Medulla oblongata (tissue), 1 donor: Measurements from ENCODE around the gene KIZ.

ENCODE experiments used
- DNase-seq: peaks from one replicate; pipeline ENCODE4 v3.0.0-alpha.2; 2015; ENCODE audit errors: extremely low spot score

KIZ gene

DNA sequence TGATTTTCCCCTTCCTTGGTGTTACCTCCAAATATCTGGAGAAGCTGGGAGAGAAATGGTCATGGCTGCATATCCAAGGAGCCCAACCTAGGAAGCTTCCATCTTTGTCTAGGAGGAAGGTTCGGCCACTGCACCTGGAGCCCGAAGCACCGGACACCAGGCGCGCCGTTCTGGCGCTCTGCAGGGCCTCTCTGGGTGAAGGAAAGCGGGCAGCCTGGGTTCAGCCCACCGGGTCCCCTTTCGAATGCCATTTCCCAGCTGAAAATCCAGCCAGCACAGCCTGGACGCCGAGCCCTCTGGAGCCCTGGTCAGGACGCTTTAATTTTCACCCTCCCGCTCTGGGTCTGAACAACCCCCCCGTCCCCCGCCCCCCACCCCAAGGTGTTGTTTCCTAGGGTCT is 21.0 kb upstream of the KIZ start:
- no peak for DNase-seq

DNA sequence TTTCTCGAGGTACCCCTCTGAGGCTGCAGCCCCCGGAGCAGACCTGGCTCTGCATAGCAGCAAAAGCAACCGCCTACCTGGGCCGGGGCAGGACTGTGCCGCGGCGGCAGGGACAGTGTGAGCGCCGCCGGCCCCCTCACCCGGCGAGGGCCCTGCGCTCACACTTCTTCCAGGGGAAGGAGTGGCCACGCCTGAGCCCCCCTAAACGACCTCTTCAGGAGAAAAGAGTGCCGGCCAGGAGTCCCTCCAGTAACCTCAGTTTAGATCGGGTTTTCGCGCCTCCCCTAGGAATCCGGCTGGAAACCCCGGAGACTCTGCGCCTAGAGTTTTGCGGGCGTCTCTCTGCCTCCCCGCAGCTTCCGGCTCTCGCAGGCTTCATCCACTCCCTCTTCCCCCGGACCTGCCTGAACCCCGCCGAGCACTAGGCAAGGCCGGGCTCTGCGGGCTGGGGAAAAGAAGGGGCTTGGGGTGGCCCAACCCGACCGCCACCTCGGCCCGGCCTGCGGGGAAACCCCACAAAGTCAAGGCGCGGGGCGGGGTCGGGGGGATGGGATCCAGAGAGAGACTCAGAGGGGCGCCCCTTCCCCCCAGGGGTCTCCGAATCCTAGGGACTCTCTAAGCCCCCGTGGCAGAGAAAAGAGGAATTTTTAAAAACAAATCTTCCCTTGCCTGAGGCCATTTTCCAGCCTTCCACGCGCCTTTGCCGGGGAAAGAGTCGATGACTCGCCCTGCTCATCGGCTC is 20.3 kb upstream of the KIZ start:
- DNase-seq: no peak

- DNase-seq: no peak
These were observed 19.5 kb upstream of the KIZ start, which contains the start of gene LINC00237 for GRCh38 chr20:21106171-21107017. TSS of gene LINC00237 (minus strand) at chr20:21106358.

GRCh38 chr20:21109144-21109543 is 16.7 kb upstream of the KIZ start:
- DNase-seq: no peak

- no peak for DNase-seq
These were observed 15.1 kb upstream of the KIZ start for GRCh38 chr20:21110811-21111210.

GRCh38 chr20:21111416-21111815 is 14.5 kb upstream of the KIZ start:
- DNase-seq: no peak

- DNase-seq: no peak
These were observed 12.2 kb upstream of the KIZ start for GRCh38 chr20:21113697-21114096.

- no peak for DNase-seq
These were observed 11.3 kb upstream of the KIZ start for GRCh38 chr20:21114584-21114983.

GRCh38 chr20:21117521-21117920 is 8.4 kb upstream of the KIZ start:
- no peak for DNase-seq

DNA sequence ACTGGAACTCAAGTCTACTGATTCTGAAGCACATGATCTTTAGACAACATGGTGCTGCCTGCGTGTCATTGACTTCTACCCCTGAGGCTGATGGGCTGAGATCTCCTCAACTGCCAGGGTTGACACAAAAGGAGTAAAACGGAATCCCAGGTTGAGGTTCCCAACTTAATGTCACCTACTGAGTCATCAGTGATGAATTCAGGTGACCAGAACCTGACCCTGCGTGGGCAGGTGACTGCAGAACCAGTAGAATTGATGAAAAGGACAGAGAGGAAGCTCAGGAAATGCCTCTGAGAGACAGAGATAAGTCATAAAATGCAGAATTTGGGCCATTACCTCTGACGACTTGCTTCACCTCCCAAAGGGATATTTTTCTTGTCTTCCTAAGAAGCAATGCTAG is 7.7 kb upstream of the KIZ start:
- no peak for DNase-seq

- DNase-seq: no peak
These were observed 7.1 kb upstream of the KIZ start for GRCh38 chr20:21118782-21119181.

DNA sequence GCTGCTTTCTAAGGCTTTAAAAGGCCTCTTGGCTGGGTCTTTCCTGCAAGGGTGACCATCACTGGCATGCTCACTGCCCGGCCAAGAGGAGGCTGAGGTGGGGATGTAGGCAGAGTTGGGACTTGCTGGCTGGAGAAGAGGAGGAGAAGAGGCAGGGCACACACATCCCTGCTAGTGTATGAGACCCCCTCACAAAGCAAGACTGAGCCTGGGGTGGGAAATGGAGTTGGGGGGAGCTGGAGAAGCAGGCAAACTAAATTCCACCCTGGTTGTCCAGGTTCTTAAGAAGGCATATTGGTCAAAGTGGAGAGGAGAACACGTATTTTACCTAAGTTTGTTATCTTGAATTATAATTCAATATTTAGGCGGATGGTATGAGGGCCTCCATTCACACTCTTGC is 1.7 kb upstream of the KIZ start:
- DNase-seq: no peak

DNA sequence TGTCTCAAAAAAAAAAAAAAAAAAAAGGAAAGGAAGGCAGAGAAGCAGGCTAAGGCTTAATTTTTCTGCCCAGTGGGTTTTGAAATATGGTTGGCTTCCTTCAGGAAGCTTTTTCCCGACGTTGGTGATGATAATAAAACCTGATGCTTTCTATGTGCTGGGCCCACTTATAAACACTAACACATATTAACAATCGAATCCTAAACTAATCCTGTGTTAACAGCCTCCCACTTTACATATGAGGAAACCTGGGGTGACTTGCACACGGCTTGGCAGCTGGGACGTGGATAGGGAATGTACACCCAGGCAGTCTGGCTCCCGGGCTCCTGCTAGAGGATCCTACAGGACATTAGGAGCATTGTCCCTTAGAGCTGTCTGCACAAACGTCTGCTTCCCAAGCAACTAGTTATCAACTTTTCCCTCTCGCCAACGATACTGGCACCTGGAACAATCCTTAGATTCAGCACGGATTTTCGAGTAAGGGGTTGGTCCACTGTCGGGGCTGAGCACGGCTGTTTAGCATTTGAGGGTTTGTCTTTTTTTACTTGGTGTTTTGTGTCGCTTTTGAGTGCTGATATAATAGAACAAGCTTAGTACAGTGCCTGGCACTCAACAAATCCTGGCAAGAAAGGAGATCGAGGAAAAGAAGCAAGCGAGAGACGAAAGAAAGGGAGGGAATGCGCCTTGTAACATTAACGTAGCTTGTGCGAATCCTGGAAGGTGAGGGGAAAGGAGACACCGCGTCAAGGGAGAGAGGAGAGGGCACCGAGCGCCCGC is 622 bp upstream of the KIZ start:
- DNase-seq: peak; percentile 75

DNA sequence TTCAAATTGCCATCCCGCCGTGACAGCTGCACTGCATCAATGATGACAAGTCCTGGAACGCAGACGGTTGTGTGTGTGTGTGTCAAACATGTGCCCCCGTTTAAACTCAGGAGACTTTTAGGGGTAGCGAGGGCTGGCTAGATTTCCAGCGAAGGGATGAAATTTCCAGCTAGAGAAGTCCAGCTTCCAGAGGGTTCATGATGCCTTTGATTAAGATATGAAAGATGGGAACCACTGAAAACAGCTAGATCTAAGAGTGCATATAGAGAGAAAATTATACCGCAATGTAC is 644 bp downstream of the KIZ start:
- DNase-seq: peak; percentile 50

DNA sequence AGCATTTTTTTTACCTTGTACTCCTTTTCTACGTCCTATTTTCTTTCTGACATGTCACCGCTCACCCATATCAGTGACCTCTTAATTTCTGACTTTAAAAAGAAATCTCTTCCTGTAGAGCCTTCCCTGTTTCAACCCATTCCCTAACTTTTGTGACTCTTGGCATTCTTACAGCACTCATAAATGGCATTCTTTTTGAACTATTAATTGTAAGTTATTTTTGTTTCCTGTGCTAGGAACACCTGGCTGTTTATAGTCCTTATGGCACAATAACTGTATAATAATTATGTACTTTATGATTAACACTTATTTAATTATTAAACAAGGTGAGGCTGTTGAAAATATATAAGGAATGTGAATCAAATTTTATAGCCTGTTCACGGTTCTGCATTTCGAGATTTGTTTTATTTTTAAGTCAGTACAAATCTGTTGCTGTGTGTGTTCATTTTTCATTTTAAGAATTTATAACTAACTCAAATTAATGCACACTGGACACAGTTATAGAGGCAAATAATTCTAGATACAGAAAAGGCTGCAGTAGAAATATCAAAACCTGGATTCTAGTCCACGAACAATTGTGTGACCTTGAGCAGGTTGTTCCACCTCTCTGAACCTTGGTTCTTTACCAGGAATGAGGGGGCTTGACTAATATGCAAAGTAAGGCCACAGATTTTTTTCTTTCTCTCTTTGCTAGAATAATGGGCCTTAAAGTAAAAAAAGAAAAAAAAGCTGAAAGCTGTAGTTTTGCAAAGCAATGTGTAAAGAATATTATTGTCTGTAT is 1.5 kb downstream of the KIZ start:
- no peak for DNase-seq

DNA sequence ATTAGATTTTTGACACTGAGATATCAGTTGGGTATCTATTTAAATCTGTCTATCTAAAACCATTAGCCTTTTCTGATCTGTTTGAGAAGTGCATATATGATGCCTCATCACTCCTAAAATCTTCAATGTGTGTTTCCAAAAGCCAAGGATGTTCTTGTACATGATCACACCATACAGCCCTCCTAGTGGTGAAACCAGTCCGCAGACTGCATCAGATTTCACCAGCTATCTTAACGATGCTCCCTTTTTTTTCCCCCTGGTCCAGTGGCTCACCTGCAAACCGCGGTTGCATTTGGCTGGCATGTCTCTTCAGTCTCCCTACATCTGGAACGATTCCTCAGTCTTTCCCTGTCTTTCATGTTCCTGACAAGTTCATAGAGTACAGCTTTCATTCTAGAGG is 4.0 kb downstream of the KIZ start:
- DNase-seq: no peak

- no peak for DNase-seq
These were observed 7.5 kb downstream of the KIZ start for GRCh38 chr20:21133404-21133803.

GRCh38 chr20:21133917-21134622 is 8.2 kb downstream of the KIZ start:
- DNase-seq: no peak

GRCh38 chr20:21134883-21135493 is 9.1 kb downstream of the KIZ start:
- no peak for DNase-seq

DNA sequence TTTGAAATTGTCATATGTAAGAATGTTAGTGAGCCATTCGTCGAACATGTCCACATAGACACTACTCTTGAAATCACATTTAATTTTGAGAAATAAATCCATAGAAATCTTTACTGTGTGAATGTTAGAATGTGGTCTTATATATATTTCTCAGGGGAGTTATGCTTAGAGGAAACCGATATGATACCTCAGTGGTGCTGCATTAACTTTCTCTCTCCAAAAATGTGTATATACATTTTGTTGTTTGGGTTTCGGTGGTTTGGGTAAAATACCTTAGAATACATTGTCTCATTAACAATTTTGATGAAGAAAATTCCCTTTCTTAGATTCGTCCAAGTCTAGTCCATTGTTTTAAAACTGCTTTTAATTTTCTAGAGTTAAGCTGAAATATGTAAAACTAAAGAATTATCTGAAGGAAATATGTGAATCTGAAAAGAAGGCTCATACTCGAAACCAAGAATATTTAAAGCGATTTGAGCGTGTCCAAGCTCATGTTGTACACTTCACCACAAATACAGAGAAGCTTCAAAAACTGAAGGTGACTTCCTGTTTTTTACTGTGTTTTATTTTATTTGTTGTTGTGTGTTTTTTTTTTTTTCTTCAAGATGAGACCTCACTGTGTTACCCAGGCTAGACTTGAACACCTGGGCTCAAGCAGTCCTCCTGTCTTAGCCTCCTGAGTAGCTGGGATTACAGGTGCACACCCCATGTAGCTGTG is 10.3 kb downstream of the KIZ start:
- no peak for DNase-seq
